Adrenal gland (tissue), 12 donors: ENCODE data around the gene NARS2. TPM values are rescaled to one million over a fixed set of nuclear protein-coding genes. Genes with fewer than 3 reads are reported as not detected.
"Not testable (repeated sequence)": the region's sequence is repeated elsewhere in the genome, so short reads cannot be mapped to it uniquely, and the experiment has no call there.

ENCODE experiments used
- DNase-seq, 7 donors: peaks; one replicate each; pipeline ENCODE4 v3.0.0-alpha.2; 2019 to 2020
- H3K27ac ChIP-seq, 5 donors: fragments of 200-600 bp; sonication (generic) in 4 of 5; 1 replicate in 3 of 5; 2 replicates in 2 of 5; pipeline versions ENCODE4 v1.5.1 to v1.8.0; 2016 to 2020; ENCODE audit warnings: mild to moderate bottlenecking in 1 of 5
- H3K27me3 ChIP-seq: fragments of 200-600 bp; 2 replicates; pipeline ENCODE4 v1.8.0; 2021
- H3K36me3 ChIP-seq, 2 donors: fragments of 200-600 bp; replicated peaks in 1 of 2; 1 replicate in 1 of 2; 2 replicates in 1 of 2; pipeline versions ENCODE4 v1.5.1 to v1.8.0; 2018 to 2022
- H3K4me1 ChIP-seq, 2 donors: fragments of 200-600 bp; replicated peaks in 1 of 2; 1 replicate in 1 of 2; 2 replicates in 1 of 2; pipeline versions ENCODE4 v1.5.1 to v1.8.0; 2018 to 2021
- H3K4me3 ChIP-seq, 4 donors: fragments of 200-600 bp; sonication (generic) in 3 of 4; one replicate each; pipeline ENCODE4 v1.5.1; 2016 to 2018
- H3K9me3 ChIP-seq, 3 donors: fragments of 200-600 bp; sonication (generic) in 1 of 3; replicated peaks in 1 of 3; 1 replicate in 2 of 3; 2 replicates in 1 of 3; pipeline versions ENCODE4 v1.5.1 to v1.8.0; 2016 to 2021
- POLR2A ChIP-seq, 2 donors: fragments of 450-650 bp; IDR thresholded peaks; one replicate each; pipeline ENCODE4 v1.6.1; 2017; ENCODE audit warnings: antibody characterized with exemption in 2 of 2, mild to moderate bottlenecking in 2 of 2, moderate library complexity in 1 of 2
- WGBS, 4 donors: extraction: QIAGEN DNeasy Blood & Tissue Kit in 2 of 4; methylation state at CpG; one replicate each; pipeline versions ENCODE4 v1.1.5 to v1.1.7; 2013 to 2017; 5-methylcytosine and 5-hydroxymethylcytosine counted together
- intact Hi-C, 2 donors: fragments of 100-400 bp; cut with DNase I; formaldehyde crosslinking; loops; one replicate each; pipeline versions ENCODE4 v1.14.1 to v1.15.0; 2022 to 2023
- polyA plus RNA-seq, 3 donors: library from polyadenylated mRNA; stranded (reverse); fragments of 200-250 nt in 2 of 3; fragments of 350-450 nt in 1 of 3; fragmentation: Illumina TruSeq in 1 of 3; extraction: RNeasy Lipid Tissue Mini Kit (QIAGEN cat#74804) in 1 of 3; gene quantifications; one replicate each; pipeline ENCODE4 v1.2.3, GENCODE V29; 2013 to 2014
- total RNA-seq, 9 donors: library from RNA; depleted of rRNA in 4 of 9; stranded (reverse); fragments of >200 nt in 4 of 9; fragments of 120-200 nt in 1 of 9; fragmentation: NEBNext Ultra II Directional in 1 of 9; extraction: Animal tissue kit (Norgen Biotek cat#: 25700) in 1 of 9; gene quantifications; one replicate each; pipeline versions ENCODE4 v1.1.0 to v1.2.4, GENCODE V29; 2013 to 2023
- TF ChIP-seq, protein P1 (sequence below), 6 experiments: fragments of 450-650 bp in 4 of 6; fragments of 200-600 bp in 2 of 6; sonication (generic) in 1 of 6; IDR thresholded peaks; 1 replicate in 5 of 6; 2 replicates in 1 of 6; pipeline versions ENCODE4 v1.5.1 to v1.8.0; 2016 to 2021; ENCODE audit warnings: antibody characterized with exemption in 6 of 6, mild to moderate bottlenecking in 2 of 6, moderate library complexity in 1 of 6
- donor health status: healthy with polysubstance abuse.
- donor health status: Bipolar disorder and iron deficiency.
- donor health status: DM: yes; HTN: yes; CAD: no.
- donor health status: DM: no; HTN: no; CAD: no.
- donor health status: DM: no; HTN: no; CAD: no.
- donor health status: DM: yes; HTN: yes; CAD: no.

The NARS2 gene
- total and polyA plus RNA-seq, 12 donors, result 8.4 to 33.3 (median 21.1) TPM

GRCh38 chr11:78555592-78555991 is 19.1 kb downstream of the NARS2 start:
- 91 to 97% (median 95%) methylated on average over 3 of the region's 3 CpGs for WGBS, 4 donors
- Histone ChIP-seq H3K4me1 (peaks cover 3 to 9% of the 10 kb centered on the region in 2 donors), H3K9me3 (no peaks in the 10 kb centered on the region), H3K36me3 (no peaks in the 10 kb centered on the region), H3K4me3 (no peak overlapping the region), H3K27me3 (no peaks in the 10 kb centered on the region), H3K27ac (no peak overlapping the region)
- DNase-seq, result no peak
- TF ChIP-seq POLR2A (IDR thresholded peaks at IDR 0.05), result no peak
- TF ChIP-seq, protein P1, sequence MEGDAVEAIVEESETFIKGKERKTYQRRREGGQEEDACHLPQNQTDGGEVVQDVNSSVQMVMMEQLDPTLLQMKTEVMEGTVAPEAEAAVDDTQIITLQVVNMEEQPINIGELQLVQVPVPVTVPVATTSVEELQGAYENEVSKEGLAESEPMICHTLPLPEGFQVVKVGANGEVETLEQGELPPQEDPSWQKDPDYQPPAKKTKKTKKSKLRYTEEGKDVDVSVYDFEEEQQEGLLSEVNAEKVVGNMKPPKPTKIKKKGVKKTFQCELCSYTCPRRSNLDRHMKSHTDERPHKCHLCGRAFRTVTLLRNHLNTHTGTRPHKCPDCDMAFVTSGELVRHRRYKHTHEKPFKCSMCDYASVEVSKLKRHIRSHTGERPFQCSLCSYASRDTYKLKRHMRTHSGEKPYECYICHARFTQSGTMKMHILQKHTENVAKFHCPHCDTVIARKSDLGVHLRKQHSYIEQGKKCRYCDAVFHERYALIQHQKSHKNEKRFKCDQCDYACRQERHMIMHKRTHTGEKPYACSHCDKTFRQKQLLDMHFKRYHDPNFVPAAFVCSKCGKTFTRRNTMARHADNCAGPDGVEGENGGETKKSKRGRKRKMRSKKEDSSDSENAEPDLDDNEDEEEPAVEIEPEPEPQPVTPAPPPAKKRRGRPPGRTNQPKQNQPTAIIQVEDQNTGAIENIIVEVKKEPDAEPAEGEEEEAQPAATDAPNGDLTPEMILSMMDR (IDR thresholded peaks at IDR 0.05), result no peak
- intact Hi-C loops, result no loop called here

DNA sequence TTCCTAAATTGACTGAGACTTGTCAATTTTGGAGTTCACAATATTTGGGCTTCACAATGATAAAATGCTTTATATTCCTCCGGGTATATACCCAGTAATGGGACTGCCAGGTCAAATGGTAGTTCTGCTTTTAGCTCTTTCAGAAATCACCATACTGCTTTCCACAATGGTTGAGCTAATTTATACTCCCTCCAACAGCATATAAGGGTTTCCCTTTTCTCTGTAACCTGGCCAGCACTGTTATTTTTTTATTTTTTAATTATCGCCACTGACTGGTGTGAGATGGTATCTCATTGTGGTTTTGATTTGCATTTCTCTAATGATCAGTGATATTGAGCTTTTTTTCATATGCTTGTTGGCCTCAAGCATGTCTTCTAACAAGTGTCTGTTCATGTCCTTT is 21.8 kb downstream of the NARS2 start:
- no peaks in the 10 kb centered on the region for H3K9me3 ChIP-seq
- WGBS, 4 donors, result 90 to 97% (median 93%) methylated on average over 2 of the region's 2 CpGs
- H3K27ac ChIP-seq, result no peak overlapping the region
- DNase-seq, result no peak
- H3K36me3 ChIP-seq, result no peaks in the 10 kb centered on the region
- H3K27me3 ChIP-seq, result no peaks in the 10 kb centered on the region
- H3K4me3 ChIP-seq, result no peak overlapping the region
- H3K4me1 ChIP-seq, result peaks cover 0 to 8% of the 10 kb centered on the region in 2 donors
- no peak for TF ChIP-seq POLR2A (IDR thresholded peaks at IDR 0.05)
- TF ChIP-seq, protein P1 (IDR thresholded peaks at IDR 0.05), result no peak
- intact Hi-C loops, result no loop called here

GRCh38 chr11:78552139-78552538 is 22.5 kb downstream of the NARS2 start:
- H3K4me3 ChIP-seq, DNase-seq, intact Hi-C loops, H3K27ac ChIP-seq, H3K4me1 ChIP-seq, H3K27me3 ChIP-seq, H3K36me3 ChIP-seq, H3K9me3 ChIP-seq: not testable (repeated sequence)
- WGBS, 4 donors, result 96 to 99% (median 97%) methylated on average over 6 of the region's 6 CpGs

DNA sequence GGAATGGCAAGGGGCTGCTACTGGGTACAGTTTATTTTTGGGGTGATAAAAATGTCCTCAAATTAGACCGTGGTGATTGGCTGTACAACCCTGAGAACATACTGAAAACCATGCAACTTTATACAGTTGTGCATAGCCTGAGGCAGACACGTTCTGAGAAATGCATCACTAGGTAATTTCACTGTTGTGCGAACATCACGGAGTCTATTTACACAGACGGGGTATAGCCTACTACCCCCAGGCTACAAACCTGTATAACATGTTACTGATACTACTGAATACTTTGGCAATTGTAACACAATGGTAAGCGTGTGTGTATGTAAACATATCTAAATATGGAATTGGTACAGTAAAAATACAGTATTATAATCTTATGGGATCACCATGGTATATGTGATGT is 23.6 kb downstream of the NARS2 start:
- WGBS, 4 donors, result 78 to 86% (median 79%) methylated on average over 6 of the region's 6 CpGs
- H3K27me3 ChIP-seq, result no peaks in the 10 kb centered on the region
- H3K27ac ChIP-seq, result no peak overlapping the region
- no peak overlapping the region for H3K4me3 ChIP-seq
- no peak for DNase-seq
- intact Hi-C loops, result no loop called here
- TF ChIP-seq, protein P1 (IDR thresholded peaks at IDR 0.05), result no peak
- TF ChIP-seq POLR2A (IDR thresholded peaks at IDR 0.05), result no peak
- no peaks in the 10 kb centered on the region for H3K36me3 ChIP-seq
- H3K9me3 ChIP-seq, result no peaks in the 10 kb centered on the region
- peaks cover 0 to 8% of the 10 kb centered on the region in 2 donors for H3K4me1 ChIP-seq

GRCh38 chr11:78549624-78550409 is 24.8 kb downstream of the NARS2 start:
- Histone ChIP-seq H3K9me3 (no peaks in the 10 kb centered on the region), H3K4me3 (no peak overlapping the region), H3K36me3 (no peaks in the 10 kb centered on the region), H3K27ac (no peak overlapping the region), H3K27me3 (no peaks in the 10 kb centered on the region), H3K4me1 (peaks cover 0 to 8% of the 10 kb centered on the region in 2 donors)
- TF ChIP-seq POLR2A (IDR thresholded peaks at IDR 0.05), result no peak
- TF ChIP-seq, protein P1 (IDR thresholded peaks at IDR 0.05), result no peak
- no peak for DNase-seq
- intact Hi-C loops, result loop anchor here in 1 of 2 donors (10.0 kb wide), 1 partner anchor 105 kb away; no protein-coding TSS in a partner anchor
- 54 to 61% (median 56%) methylated on average over 3 of the region's 3 CpGs for WGBS, 4 donors
